SK-N-SH (cell line): ENCODE data around the gene SAMD8. TPM values are rescaled to one million over a fixed set of nuclear protein-coding genes. Genes with fewer than 3 reads are reported as not detected.

Experiments used
- CTCF ChIA-PET: fragments of 300-600, 350-600 bp; formaldehyde crosslinking; extraction: SDS; loops from one replicate; lab custom pipeline; 2021; lab: Yijun Ruan, JAX
- POLR2A ChIA-PET: fragments of 350-600 bp; sonication (Branson Sonifier 250); formaldehyde crosslinking; extraction: SDS; loops from one replicate; lab custom pipeline; 2020; ENCODE audit warnings: antibody characterized with exemption, inconsistent platforms; lab: Yijun Ruan, JAX
- DNase-seq: peaks from one replicate; pipeline ENCODE4 v3.0.0; 2012
- H2AFZ ChIP-seq: fragments of 200-600 bp; sonication (generic); 2 replicates; pipeline ENCODE4 v1.8.1; 2016; ENCODE audit warnings: antibody characterized with exemption, mild to moderate bottlenecking, low read depth
- H3F3A ChIP-seq: fragments of 200-600 bp; sonication (generic); replicated peaks from 2 replicates; pipeline ENCODE3; 2016; ENCODE audit warnings: antibody characterized with exemption, mild to moderate bottlenecking; ENCODE audit not compliant: insufficient read depth
- H3K27ac ChIP-seq, 2 experiments: fragments of 200-500 bp in 1 of 2; fragments of 200-600 bp in 1 of 2; sonication (Bioruptor generic) in 1 of 2; sonication (generic), shearing (Covaris generic) in 1 of 2; 2 replicates each; pipeline versions ENCODE4 v1.5.1 to v1.6.1; 2014 to 2016; ENCODE audit warnings: low read depth in 2 of 2, inconsistent platforms in 1 of 2, low read length in 1 of 2, mild to moderate bottlenecking in 1 of 2, mixed read lengths in 1 of 2
- H3K27me3 ChIP-seq: fragments of 200-600 bp; sonication (generic), shearing (Covaris generic); 2 replicates; pipeline ENCODE4 v1.6.1; 2016; ENCODE audit warnings: mixed run types; ENCODE audit not compliant: insufficient read depth
- H3K36me3 ChIP-seq, 2 experiments: fragments of 200-500 bp in 1 of 2; fragments of 200-600 bp in 1 of 2; sonication (Bioruptor generic) in 1 of 2; sonication (generic) in 1 of 2; replicated peaks in 1 of 2; 2 replicates each; pipeline versions ENCODE3 to v1.5.1; 2014 to 2016; ENCODE audit warnings: low read length in 1 of 2, mild to moderate bottlenecking in 1 of 2; ENCODE audit not compliant: insufficient read depth in 2 of 2, control insufficient read depth in 1 of 2
- H3K4me1 ChIP-seq, 2 experiments: fragments of 200-500 bp in 1 of 2; fragments of 200-600 bp in 1 of 2; sonication (Bioruptor generic) in 1 of 2; sonication (generic), shearing (Covaris generic) in 1 of 2; 2 replicates each; pipeline versions ENCODE4 v1.5.1 to v1.6.1; 2014 to 2016; ENCODE audit warnings: low read depth in 1 of 2, low read length in 1 of 2, mixed run types in 1 of 2; ENCODE audit not compliant: insufficient read depth in 2 of 2, control insufficient read depth in 1 of 2
- H3K4me2 ChIP-seq: fragments of 200-600 bp; sonication (generic), shearing (Covaris generic); 2 replicates; pipeline ENCODE4 v1.6.1; 2017; ENCODE audit warnings: mixed run types
- H3K4me3 ChIP-seq, 2 experiments: fragments of 200-500 bp in 1 of 2; fragments of 200-600 bp in 1 of 2; sonication (Bioruptor generic) in 1 of 2; sonication (generic), shearing (Covaris generic) in 1 of 2; 2 replicates each; pipeline versions ENCODE4 v1.5.1 to v1.8.1; 2014 to 2016; ENCODE audit warnings: low read depth in 2 of 2, inconsistent platforms in 1 of 2, low read length in 1 of 2, mild to moderate bottlenecking in 1 of 2, mixed read lengths in 1 of 2, moderate library complexity in 1 of 2
- H3K79me2 ChIP-seq: fragments of 200-600 bp; sonication (generic); 2 replicates; pipeline ENCODE4 v1.8.1; 2017; ENCODE audit warnings: mild to moderate bottlenecking; ENCODE audit not compliant: insufficient read depth
- H3K9ac ChIP-seq: fragments of 200-600 bp; sonication (generic); 2 replicates; pipeline ENCODE4 v1.6.1; 2017; ENCODE audit warnings: mixed run types
- H3K9me2 ChIP-seq: fragments of 200-600 bp; sonication (generic); 2 replicates; pipeline ENCODE4 v1.6.1; 2017; ENCODE audit warnings: mixed run types
- H3K9me3 ChIP-seq: fragments of 200-600 bp; sonication (generic); 2 replicates; pipeline ENCODE4 v1.6.1; 2017; ENCODE audit warnings: mixed run types, mild to moderate bottlenecking, moderate library complexity
- H4K20me1 ChIP-seq: fragments of 200-600 bp; sonication (generic); 2 replicates; pipeline ENCODE4 v1.6.1; 2017; ENCODE audit warnings: mild to moderate bottlenecking, mixed run types; ENCODE audit not compliant: insufficient read depth
- ELF1 ChIP-seq: IDR thresholded peaks from 2 replicates; pipeline ENCODE4 v1.4.0; 2012
- EP300 ChIP-seq, 2 experiments: IDR thresholded peaks; 2 replicates each; pipeline versions ENCODE4 v1.4.0 to v1.6.1; 2012; ENCODE audit warnings: borderline replicate concordance in 1 of 2, low read depth in 1 of 2, low read length in 1 of 2
- FOXM1 ChIP-seq: IDR thresholded peaks from 2 replicates; pipeline ENCODE4 v1.4.0; 2012; ENCODE audit warnings: low read depth, mild to moderate bottlenecking
- GABPA ChIP-seq: IDR thresholded peaks from 2 replicates; pipeline ENCODE4 v1.4.0; 2012; ENCODE audit warnings: low read depth, mild to moderate bottlenecking
- GATA2 ChIP-seq: sonication (generic); formaldehyde crosslinking; IDR thresholded peaks from 2 replicates; pipeline ENCODE4 v1.5.0; 2020; ENCODE audit warnings: mild to moderate bottlenecking, missing genetic modification reagents
- IRF3 ChIP-seq: fragments of 150-350 bp; IDR thresholded peaks from 2 replicates; pipeline ENCODE4 v1.6.1; 2016; ENCODE audit warnings: mild to moderate bottlenecking, low read depth, low read length
- MXI1 ChIP-seq: IDR thresholded peaks from 2 replicates; pipeline ENCODE4 v1.6.1; 2012; ENCODE audit warnings: mild to moderate bottlenecking, low read depth, low read length, improper control_type of control experiment
- POLR2AphosphoS5 ChIP-seq: IDR thresholded peaks from 2 replicates; pipeline ENCODE4 v1.6.1; 2012; ENCODE audit warnings: low read depth, low read length
- RCOR1 ChIP-seq: fragments of 150-350 bp; IDR thresholded peaks from 2 replicates; pipeline ENCODE4 v1.6.1; 2017; ENCODE audit warnings: antibody characterized with exemption, low read length
- SMC3 ChIP-seq: IDR thresholded peaks from 2 replicates; pipeline ENCODE4 v1.6.1; 2012; ENCODE audit warnings: low read depth, low read length, improper control_type of control experiment
- TCF12 ChIP-seq: IDR thresholded peaks from 2 replicates; pipeline ENCODE4 v1.4.0; 2012
- TEAD4 ChIP-seq: IDR thresholded peaks from 2 replicates; pipeline ENCODE4 v1.4.0; 2012; ENCODE audit warnings: mild to moderate bottlenecking, borderline replicate concordance; ENCODE audit not compliant: insufficient read depth
- WGBS: methylation state at CpG from one replicate; pipeline ENCODE4 v1.1.6; 2017; ENCODE audit warnings: low lambda C conversion rate; 5-methylcytosine and 5-hydroxymethylcytosine counted together
- polyA plus RNA-seq, 3 experiments: library from polyadenylated mRNA; depleted of rRNA; stranded (reverse); fragments of >200 nt; gene quantifications; 2 replicates each; pipeline ENCODE4 v1.2.3, GENCODE V29; 2012
- TF ChIP-seq, protein P1 (sequence below): IDR thresholded peaks from 2 replicates; pipeline ENCODE4 v1.4.0; 2012; ENCODE audit warnings: low read depth, borderline replicate concordance
- TF ChIP-seq, protein P2 (sequence below): IDR thresholded peaks from 2 replicates; pipeline ENCODE4; 2012

Gene SAMD8
- polyA plus RNA-seq, 1 of the 3 experiments (the other 2 are of a cell fraction) = 9.7 TPM

DNA sequence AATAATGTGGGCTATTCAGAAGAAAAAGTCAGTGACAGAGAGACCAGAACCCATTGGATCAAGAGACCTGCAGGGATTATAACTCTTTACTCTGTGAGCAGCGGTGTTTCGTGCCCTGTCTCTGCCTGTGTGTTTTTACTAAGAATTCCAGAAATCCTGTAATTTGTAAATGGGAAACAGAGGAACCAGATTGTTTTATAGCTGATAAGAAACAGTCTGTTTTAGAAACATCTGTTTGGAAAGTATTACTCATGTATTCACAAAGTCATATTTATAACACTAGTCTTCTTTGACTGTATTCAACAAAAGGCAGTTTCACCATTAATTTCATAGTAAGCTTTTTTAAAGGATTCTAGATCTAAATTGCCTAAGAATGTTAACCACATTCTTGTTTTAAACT is 69.1 kb downstream of the SAMD8 start:
- Histone ChIP-seq H3K9me3 (no peaks in the 10 kb centered on the region), H3F3A (peaks cover 12% of the 10 kb centered on the region), H3K27me3 (no peaks in the 10 kb centered on the region), H2AFZ (no peak overlapping the region), H3K4me2 (peak overlapping the region; percentile 44; the same call in 1 of the 2 replicates), H3K36me3 (peaks cover 23 to 27% of the 10 kb centered on the region in 2 experiments), H4K20me1 (peaks cover 6% of the 10 kb centered on the region; the same call in 1 of the 2 replicates), H3K27ac (peak overlapping the region in 1 of 2 experiments; percentile 36; a peak in 2 of 4 replicates), H3K79me2 (peaks cover 14% of the 10 kb centered on the region), H3K4me3 (no peak overlapping the region), H3K4me1 (peaks cover 3 to 12% of the 10 kb centered on the region in 2 experiments; a peak in 3 of 4 replicates), H3K9me2 (no peaks in the 10 kb centered on the region), H3K9ac (no peak overlapping the region)
- TF ChIP-seq TCF12 (peak; percentile 46), EP300 (IDR thresholded peaks at IDR 0.05; ENCODE audit: borderline replicate concordance in 1 of 2, low read depth in 1 of 2, low read length in 1 of 2) (peak in 1 of 2 experiments; percentile 31; a peak in 1 of 4 replicates), RCOR1 (0 out of 2 replicates have a peak, but pooled peaks have one; percentile 16), FOXM1 (no peak), TEAD4 (no peak)
- DNase-seq = peak; percentile 38
- POLR2A ChIA-PET = no interaction called here
- CTCF ChIA-PET = interaction anchor here (1.3 to 2.7 kb wide), 2 partner anchors 50 to 55 kb away, joined by 4 to 9 read pairs; partner anchors contain the start of gene COMTD1
- WGBS = 68% methylated on average over 2 of the region's 2 CpGs

GRCh38 chr10:75181073-75181472 is 69.6 kb downstream of the SAMD8 start:
- Histone ChIP-seq H3K9ac (no peak overlapping the region), H3K79me2 (peaks cover 14% of the 10 kb centered on the region), H4K20me1 (peaks cover 6% of the 10 kb centered on the region; the same call in 1 of the 2 replicates), H2AFZ (no peak overlapping the region), H3K27ac (peak overlapping the region; percentile 5 to 36; a peak in 2 of 4 replicates), H3K4me1 (peaks cover 3 to 12% of the 10 kb centered on the region in 2 experiments; a peak in 3 of 4 replicates), H3K9me3 (no peaks in the 10 kb centered on the region), H3K4me2 (no peak overlapping the region), H3F3A (peaks cover 15% of the 10 kb centered on the region), H3K36me3 (peaks cover 20 to 22% of the 10 kb centered on the region in 2 experiments), H3K27me3 (no peaks in the 10 kb centered on the region), H3K4me3 (no peak overlapping the region), H3K9me2 (no peaks in the 10 kb centered on the region)
- POLR2A ChIA-PET = no interaction called here
- no peak for DNase-seq
- WGBS = 90% methylated on average over 1 of the region's 1 CpG
- TF ChIP-seq GATA2 (CRISPR knock-in tag) (no peak), MXI1 (no peak), RCOR1 (no peak), ELF1 (no peak), IRF3 (no peak), POLR2AphosphoS5 (no peak), SMC3 (no peak), GABPA (no peak), EP300 (IDR thresholded peaks at IDR 0.05; ENCODE audit: borderline replicate concordance in 1 of 2, low read depth in 1 of 2, low read length in 1 of 2) (no peak)
- TF ChIP-seq, protein P1, sequence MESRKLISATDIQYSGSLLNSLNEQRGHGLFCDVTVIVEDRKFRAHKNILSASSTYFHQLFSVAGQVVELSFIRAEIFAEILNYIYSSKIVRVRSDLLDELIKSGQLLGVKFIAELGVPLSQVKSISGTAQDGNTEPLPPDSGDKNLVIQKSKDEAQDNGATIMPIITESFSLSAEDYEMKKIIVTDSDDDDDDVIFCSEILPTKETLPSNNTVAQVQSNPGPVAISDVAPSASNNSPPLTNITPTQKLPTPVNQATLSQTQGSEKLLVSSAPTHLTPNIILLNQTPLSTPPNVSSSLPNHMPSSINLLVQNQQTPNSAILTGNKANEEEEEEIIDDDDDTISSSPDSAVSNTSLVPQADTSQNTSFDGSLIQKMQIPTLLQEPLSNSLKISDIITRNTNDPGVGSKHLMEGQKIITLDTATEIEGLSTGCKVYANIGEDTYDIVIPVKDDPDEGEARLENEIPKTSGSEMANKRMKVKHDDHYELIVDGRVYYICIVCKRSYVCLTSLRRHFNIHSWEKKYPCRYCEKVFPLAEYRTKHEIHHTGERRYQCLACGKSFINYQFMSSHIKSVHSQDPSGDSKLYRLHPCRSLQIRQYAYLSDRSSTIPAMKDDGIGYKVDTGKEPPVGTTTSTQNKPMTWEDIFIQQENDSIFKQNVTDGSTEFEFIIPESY = no peak
- TF ChIP-seq, protein P2, sequence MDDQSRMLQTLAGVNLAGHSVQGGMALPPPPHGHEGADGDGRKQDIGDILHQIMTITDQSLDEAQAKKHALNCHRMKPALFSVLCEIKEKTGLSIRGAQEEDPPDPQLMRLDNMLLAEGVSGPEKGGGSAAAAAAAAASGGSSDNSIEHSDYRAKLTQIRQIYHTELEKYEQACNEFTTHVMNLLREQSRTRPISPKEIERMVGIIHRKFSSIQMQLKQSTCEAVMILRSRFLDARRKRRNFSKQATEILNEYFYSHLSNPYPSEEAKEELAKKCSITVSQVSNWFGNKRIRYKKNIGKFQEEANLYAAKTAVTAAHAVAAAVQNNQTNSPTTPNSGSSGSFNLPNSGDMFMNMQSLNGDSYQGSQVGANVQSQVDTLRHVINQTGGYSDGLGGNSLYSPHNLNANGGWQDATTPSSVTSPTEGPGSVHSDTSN = no peak
- CTCF ChIA-PET = interaction anchor here (1.3 to 2.7 kb wide), 2 partner anchors 50 to 55 kb away, joined by 4 to 9 read pairs; partner anchors contain the start of gene COMTD1
